Memory B cell (primary cell): ENCODE results near the gene NUAK2.
"Not testable (repeated sequence)": the region's sequence is repeated elsewhere in the genome, so short reads cannot be mapped to it uniquely, and the experiment has no call there.

ENCODE experiments used
- ATAC-seq: fragments of 150-1000 bp; cut with Tn5 transposase; 2 replicates; pipeline ENCODE4 v1.10.0; 2021; ENCODE audit warnings: low read depth, mild to moderate bottlenecking, moderate library complexity
- DNase-seq, 2 donors: peaks; one replicate each; pipeline ENCODE4 v3.0.0; 2022; ENCODE audit warnings: low spot score in 2 of 2
- H3K27ac Mint-ChIP-seq: one replicate; pipeline ENCODE4 v1.8.0; 2022; ENCODE audit warnings: mild to moderate bottlenecking, moderate library complexity, mixed read lengths
- H3K27me3 Mint-ChIP-seq: one replicate; pipeline ENCODE4 v1.8.0; 2022; ENCODE audit warnings: mixed read lengths
- H3K36me3 Mint-ChIP-seq: one replicate; pipeline ENCODE4 v1.8.0; 2022; ENCODE audit warnings: mild to moderate bottlenecking, mixed read lengths
- H3K4me1 Mint-ChIP-seq: one replicate; pipeline ENCODE4 v1.8.0; 2022; ENCODE audit warnings: mixed read lengths
- H3K4me3 Mint-ChIP-seq: one replicate; pipeline ENCODE4 v1.8.0; 2022; ENCODE audit warnings: mild to moderate bottlenecking, moderate library complexity, mixed read lengths
- H3K9me3 Mint-ChIP-seq: one replicate; pipeline ENCODE4 v1.8.0; 2022; ENCODE audit warnings: mixed read lengths

NUAK2 gene

DNA sequence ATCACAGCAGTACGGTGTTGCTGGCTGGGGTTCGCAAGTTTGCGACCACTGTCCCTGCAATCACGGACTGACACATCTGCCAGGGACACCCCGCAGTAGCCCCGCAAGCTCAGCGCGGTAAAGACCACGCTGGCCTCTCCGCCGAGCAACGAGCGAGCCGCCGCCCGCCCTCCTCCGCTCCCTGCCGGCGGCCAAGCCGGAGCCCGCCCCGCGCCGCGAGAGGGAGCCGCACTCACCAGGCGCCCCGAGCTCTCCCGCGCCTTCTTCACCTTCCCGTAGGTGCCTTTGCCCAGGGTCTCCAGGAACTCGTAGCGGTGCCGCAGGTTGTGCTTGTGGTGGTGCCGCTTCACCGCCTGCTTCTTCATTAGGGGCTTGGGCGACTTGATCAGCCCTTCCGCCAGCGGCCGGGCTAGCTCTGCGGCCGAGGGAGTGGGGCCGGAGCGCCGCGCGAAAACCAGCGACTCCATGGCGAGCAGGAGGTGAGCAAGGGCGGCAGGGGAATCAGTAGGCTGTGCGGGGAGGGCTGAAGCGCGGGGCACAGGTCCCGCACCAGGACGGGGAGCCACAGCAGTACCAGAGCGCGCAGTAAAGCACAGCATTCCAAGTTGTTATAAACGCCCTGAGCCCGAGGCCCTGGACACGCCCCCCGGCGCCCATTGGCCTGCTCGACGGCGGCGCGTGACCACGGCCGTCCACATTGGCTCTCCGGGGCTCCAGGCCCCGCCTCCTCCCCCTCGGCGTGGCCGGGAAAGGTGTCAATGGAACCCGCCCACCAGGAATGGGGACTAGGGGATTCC, at the start of gene NUAK2:
TSS of gene NUAK2 (minus strand) at position 584 of the 797 bp plus-strand sequence. CDS start at position 467, 117 bp downstream.
- Mint-ChIP-seq H3K27ac (peak within 1 kb of the TSS; percentile 99), H3K4me1 (peaks cover 51% of the 10 kb centered on the region), H3K4me3 (peak within 1 kb of the TSS; percentile 100), H3K27me3 (no peaks in the 10 kb centered on the region), H3K9me3 (no peaks in the 10 kb centered on the region), H3K36me3 (peaks cover 16% of the 10 kb centered on the region)
- ATAC-seq: peak; percentile 87
- peak; percentile 82 to 84 for DNase-seq

DNA sequence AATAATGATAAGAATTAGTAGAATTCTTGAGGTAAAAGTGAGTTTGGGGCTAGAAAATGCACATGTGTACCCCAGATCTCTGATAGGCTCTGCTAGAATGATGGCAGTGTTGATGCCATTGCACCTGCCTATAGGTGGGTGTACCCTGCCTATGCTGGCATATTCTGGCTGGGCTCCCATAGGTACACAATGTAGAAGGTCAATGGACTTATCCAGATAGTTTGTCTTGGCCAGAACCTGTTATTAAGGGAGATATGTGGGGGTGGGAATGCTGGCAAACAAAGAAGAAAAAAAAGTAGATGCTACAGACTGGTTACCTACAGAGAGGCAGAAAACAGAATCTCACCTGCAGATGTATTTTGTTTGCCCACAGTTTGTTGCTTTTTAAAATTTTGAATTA, 49.2 kb upstream of the NUAK2 start:
- H3K27me3 Mint-ChIP-seq: peaks cover 17% of the 10 kb centered on the region
- no peaks in the 10 kb centered on the region for H3K4me1 Mint-ChIP-seq
- ATAC-seq (no peak), DNase-seq (no peak)
- no peaks in the 10 kb centered on the region for H3K9me3 Mint-ChIP-seq
- no peak overlapping the region for H3K27ac Mint-ChIP-seq
- H3K4me3 Mint-ChIP-seq: no peak overlapping the region
- no peaks in the 10 kb centered on the region for H3K36me3 Mint-ChIP-seq

DNA sequence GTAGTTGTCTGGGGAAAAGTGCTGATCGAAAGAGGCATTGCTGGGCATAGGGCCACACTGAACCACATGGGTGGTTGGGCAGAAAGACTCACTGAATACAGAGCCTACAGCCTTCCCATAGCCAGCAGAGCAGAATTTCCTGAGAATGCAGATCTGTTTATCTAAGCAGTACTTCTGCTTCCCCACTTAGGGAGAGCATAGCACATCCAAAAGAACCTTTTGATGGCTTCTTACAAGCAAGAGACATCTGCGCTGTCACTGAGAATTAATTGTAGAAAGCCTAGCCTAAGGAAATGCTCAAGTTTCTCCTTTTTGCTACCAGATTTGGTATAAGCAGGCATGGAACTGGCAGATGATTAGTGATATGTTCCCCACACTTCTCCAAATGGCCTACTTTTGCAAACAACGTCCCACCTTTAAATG, 48.2 kb upstream of the NUAK2 start:
- Mint-ChIP-seq H3K27me3 (peaks cover 14% of the 10 kb centered on the region), H3K27ac (no peak overlapping the region), H3K9me3 (no peaks in the 10 kb centered on the region), H3K4me3 (no peak overlapping the region), H3K36me3 (no peaks in the 10 kb centered on the region), H3K4me1 (no peaks in the 10 kb centered on the region)
- ATAC-seq (no peak), DNase-seq (no peak)

DNA sequence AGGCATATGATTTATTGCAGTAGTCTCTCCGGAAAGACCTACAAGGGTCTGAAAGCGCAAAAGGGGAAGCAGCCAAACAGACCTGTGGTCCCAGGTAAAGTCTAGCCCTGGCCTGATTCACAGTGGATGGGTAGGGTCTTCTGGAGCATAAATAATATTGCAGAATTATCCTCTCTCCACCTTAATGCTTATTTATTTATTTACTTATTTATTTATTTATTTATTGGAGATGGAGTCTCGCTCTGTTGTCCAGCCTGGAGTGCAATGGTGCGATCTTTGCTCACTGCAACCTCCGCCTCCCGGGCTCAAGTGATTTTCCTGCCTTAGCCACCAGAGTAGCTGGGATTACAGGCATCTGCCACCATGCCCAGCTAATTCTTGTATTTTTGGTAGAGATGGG, 46.9 kb upstream of the NUAK2 start:
- no peaks in the 10 kb centered on the region for H3K9me3 Mint-ChIP-seq
- ATAC-seq (no peak), DNase-seq (no peak)
- no peaks in the 10 kb centered on the region for H3K4me1 Mint-ChIP-seq
- no peak overlapping the region for H3K27ac Mint-ChIP-seq
- peaks cover 7% of the 10 kb centered on the region for H3K27me3 Mint-ChIP-seq
- no peak overlapping the region for H3K4me3 Mint-ChIP-seq
- no peaks in the 10 kb centered on the region for H3K36me3 Mint-ChIP-seq

DNA sequence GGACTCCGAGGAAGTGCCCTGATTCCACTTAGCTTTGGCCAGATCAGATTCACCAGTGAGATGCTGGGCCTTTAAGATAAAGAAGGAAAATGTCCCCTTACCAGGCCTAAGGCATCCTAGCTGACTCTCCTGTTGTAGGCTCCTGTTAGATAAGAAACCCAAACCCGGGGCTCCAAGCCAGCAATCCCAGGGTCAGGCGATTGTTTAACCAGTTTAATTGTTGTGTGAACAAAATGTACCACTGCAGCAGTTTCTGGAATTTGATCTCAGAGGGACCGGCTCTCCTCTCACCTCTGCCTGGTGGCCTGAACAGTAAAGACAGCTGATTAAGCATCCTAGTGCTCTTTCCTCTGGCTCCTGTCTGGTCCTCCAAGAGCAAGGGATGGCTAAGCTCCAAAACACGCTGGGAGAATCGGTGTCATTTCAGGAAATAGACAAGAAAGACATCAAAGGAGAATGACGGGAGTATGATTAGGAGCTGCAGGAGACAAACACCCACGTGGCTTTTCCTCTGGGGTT, 44.5 kb upstream of the NUAK2 start:
- DNase-seq (no peak), ATAC-seq (no peak)
- Mint-ChIP-seq H3K27ac (no peak overlapping the region), H3K9me3 (no peaks in the 10 kb centered on the region), H3K4me1 (no peaks in the 10 kb centered on the region), H3K36me3 (no peaks in the 10 kb centered on the region), H3K4me3 (no peak overlapping the region), H3K27me3 (peaks cover 5% of the 10 kb centered on the region)

DNA sequence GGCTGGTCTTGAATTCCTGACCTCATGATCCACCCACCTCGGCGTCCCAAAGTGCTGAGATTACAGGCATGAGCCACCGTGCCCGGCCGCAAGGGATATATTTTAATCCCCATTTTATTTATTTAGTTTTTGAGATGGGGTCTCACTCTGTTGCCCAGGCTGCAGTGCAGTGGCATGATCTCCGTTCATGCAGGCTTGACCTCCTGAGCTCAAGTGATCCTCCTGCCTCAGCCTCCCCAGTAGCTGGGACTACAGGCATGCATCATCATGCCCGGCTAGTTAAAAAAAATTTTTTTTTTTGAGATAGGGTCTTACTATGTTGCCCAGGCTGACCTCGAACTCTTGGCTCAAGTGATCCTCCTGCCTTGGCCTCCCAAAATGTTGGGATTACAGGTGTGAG, 43.5 kb upstream of the NUAK2 start:
- not testable (repeated sequence) for ATAC-seq, DNase-seq, H3K36me3 Mint-ChIP-seq, H3K9me3 Mint-ChIP-seq, H3K27me3 Mint-ChIP-seq, H3K27ac Mint-ChIP-seq, H3K4me1 Mint-ChIP-seq, H3K4me3 Mint-ChIP-seq

DNA sequence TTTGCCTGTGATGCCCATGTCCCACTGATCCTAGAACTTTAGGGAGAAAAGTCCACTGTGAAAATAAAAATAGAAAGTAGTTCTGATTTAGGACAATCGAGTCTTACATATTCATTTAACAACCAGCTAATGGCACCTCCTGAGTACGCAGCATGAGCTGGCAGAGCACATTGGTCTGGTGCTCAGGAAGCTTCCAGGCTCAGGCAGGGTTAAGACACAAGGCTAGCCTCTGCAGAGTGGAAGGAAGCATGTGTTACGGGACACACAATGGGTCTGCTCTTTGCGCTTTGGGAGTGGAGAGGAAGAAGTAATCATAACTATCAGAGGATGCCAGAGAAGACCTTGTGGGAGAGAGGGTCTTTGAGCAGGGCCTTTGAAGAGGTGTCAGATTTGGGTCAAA, 39.3 kb upstream of the NUAK2 start:
- peaks cover 5% of the 10 kb centered on the region for H3K4me1 Mint-ChIP-seq
- no peak overlapping the region for H3K4me3 Mint-ChIP-seq
- DNase-seq (no peak), ATAC-seq (no peak)
- no peak overlapping the region for H3K27ac Mint-ChIP-seq
- H3K36me3 Mint-ChIP-seq: no peaks in the 10 kb centered on the region
- H3K9me3 Mint-ChIP-seq: no peaks in the 10 kb centered on the region
- peaks cover 18% of the 10 kb centered on the region for H3K27me3 Mint-ChIP-seq

DNA sequence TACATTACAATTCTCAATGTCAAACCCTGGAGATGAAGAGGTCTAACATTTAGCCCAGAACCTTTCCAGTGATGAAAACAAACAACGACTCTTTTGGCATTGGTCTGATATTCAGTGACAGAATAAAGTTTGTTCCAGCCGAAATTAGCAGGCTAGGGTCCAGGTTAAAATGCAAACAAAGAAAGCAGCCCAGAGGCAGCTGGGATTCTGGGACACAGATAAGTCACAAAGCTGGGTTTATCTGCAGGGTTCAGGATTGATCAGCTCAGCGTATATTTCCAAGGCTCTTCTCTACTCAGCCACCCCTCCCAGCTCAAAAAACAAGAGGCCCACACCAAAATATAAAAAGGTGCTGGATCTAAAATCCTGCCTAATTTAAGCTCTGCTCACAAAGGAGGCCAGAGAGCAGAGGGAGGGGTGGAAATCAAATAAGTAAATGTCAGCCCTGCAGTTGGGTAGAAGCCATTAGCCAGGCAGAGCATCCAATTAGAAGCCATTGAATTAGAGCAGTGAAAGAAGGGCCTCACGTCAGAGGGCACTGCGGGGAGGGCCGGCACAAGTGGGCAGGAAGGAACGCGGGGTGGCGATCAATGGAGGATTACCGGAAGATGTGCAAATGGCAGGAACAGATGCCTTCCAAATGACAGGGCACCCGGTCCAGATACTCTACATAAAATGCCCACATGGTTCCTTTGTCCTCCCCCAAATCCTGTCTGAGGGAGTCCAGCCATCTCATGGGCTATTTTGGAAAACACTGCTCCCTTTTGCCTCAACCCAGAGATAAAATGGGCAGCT, 38.4 kb upstream of the NUAK2 start:
- no peaks in the 10 kb centered on the region for H3K9me3 Mint-ChIP-seq
- no peak for ATAC-seq

DNA sequence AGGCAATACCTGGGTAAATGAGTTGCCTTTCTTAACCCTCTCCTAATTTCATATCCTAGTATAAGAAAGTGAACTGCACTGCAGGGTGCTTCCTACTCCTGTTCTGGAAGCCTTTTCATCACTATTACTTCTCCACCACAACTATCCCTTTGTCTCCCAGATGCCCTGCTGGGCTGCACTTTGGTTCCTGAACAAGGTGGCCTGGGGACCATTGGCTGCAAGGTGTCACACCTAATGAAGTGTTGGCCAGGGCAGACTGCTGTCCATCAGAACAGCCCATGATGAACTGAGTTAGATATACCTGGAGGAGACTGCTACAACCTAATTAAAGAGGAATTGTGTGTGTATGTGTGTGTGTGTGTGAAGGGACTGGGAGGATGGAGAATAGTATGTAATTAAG, 37.0 kb upstream of the NUAK2 start:
- H3K9me3 Mint-ChIP-seq: no peaks in the 10 kb centered on the region
- ATAC-seq: no peak
- H3K27ac Mint-ChIP-seq: no peak overlapping the region
- peaks cover 11% of the 10 kb centered on the region for H3K4me1 Mint-ChIP-seq
- no peak for DNase-seq
- H3K4me3 Mint-ChIP-seq: no peak overlapping the region
- no peaks in the 10 kb centered on the region for H3K36me3 Mint-ChIP-seq
- H3K27me3 Mint-ChIP-seq: peaks cover 21% of the 10 kb centered on the region

More for the DNA sequence above, 38.4 kb upstream of the NUAK2 start:
- no peak for DNase-seq
- H3K4me1 Mint-ChIP-seq: peaks cover 7% of the 10 kb centered on the region
- no peak overlapping the region for H3K27ac Mint-ChIP-seq
- H3K36me3 Mint-ChIP-seq: no peaks in the 10 kb centered on the region
- H3K27me3 Mint-ChIP-seq: peaks cover 20% of the 10 kb centered on the region
- no peak overlapping the region for H3K4me3 Mint-ChIP-seq

DNA sequence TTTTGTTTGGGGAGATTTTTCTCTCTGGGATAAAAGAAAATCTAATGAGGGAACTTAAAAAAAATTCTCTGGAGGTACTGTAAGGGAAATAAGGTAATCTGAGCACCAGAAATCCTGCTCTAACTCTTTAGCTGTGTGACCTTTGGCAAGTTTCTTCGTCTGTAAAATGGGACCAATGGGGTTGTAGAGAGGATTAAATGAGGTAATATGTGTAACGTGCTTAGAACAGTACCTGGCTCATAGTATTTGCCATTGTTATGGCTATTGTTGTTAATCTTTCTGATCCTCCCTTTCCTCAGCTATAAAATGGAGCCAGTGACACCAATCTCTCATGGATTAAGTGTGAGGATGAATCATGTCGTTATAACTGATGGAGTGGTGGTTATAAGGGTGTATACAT, 36.0 kb upstream of the NUAK2 start:
- Mint-ChIP-seq H3K27me3 (peaks cover 21% of the 10 kb centered on the region), H3K4me3 (no peak overlapping the region), H3K4me1 (peaks cover 11% of the 10 kb centered on the region), H3K9me3 (no peaks in the 10 kb centered on the region), H3K27ac (no peak overlapping the region), H3K36me3 (no peaks in the 10 kb centered on the region)
- ATAC-seq (no peak), DNase-seq (no peak)

DNA sequence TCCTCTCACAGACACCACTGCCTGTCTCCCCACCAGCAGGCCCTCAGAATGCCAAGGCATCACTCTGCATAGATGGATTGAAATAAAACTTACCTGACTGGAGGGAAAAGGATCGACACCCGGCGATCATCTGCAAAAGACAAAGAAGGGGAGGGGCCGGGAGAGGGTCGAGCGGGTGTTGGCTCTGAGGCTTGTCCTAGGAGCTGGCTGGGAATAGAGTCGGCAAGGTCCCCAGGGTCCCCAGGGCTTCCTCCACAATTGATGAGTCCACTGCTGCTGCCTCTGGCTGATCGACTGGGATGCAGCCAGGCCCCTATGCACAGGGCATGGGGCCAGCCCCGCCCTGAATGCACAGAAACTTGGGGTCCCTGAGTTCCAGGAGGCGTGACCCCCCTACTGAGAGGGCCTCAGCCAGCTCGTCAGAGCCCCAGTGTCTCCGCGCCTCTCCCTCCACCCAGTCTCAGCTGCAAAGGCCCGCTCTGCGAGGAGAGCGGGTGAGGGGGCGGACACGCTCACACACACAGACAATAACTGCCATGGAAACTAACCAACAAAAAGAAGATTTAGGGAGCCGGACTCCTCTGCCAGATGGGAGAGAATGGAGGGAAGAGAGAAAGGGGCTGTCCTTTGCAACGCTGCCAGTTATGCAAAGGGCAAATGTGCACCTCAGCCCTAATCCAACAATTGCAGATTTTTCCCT, 35.0 kb upstream of the NUAK2 start, which contains the start of gene KLHDC8A:
TSS of gene KLHDC8A (minus strand) at position 483 of the 700 bp plus-strand sequence. CDS start 13,318 bp downstream, outside the sequence.
- ATAC-seq (no peak), DNase-seq (no peak)
- Mint-ChIP-seq H3K27me3 (peaks cover 21% of the 10 kb centered on the region), H3K9me3 (no peaks in the 10 kb centered on the region), H3K4me3 (no peak within 1 kb of the TSS), H3K36me3 (no peaks in the 10 kb centered on the region), H3K27ac (no peak within 1 kb of the TSS), H3K4me1 (peaks cover 15% of the 10 kb centered on the region)

DNA sequence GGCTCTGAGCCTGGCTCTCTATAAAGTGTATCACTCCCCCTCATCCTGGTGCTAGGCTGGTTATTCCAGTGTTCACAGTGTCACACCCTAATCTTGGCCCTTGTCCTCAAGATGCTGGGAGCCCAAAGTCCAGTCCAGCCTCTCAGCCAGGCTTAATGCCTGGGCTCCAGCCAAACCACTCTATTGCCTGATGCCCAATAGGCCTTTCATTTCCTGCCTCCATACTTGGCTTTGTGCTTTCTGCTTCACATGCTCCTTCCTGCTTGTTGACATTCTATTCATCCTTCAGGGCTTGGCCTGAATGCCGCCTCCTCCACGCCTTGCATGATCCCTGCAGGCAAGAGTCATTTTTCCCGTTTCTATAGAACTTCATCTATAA, 33.5 kb upstream of the NUAK2 start:
- Mint-ChIP-seq H3K9me3 (no peaks in the 10 kb centered on the region), H3K4me1 (peaks cover 21% of the 10 kb centered on the region), H3K27ac (no peak overlapping the region), H3K36me3 (no peaks in the 10 kb centered on the region), H3K27me3 (peaks cover 18% of the 10 kb centered on the region), H3K4me3 (no peak overlapping the region)
- ATAC-seq (no peak), DNase-seq (no peak)

DNA sequence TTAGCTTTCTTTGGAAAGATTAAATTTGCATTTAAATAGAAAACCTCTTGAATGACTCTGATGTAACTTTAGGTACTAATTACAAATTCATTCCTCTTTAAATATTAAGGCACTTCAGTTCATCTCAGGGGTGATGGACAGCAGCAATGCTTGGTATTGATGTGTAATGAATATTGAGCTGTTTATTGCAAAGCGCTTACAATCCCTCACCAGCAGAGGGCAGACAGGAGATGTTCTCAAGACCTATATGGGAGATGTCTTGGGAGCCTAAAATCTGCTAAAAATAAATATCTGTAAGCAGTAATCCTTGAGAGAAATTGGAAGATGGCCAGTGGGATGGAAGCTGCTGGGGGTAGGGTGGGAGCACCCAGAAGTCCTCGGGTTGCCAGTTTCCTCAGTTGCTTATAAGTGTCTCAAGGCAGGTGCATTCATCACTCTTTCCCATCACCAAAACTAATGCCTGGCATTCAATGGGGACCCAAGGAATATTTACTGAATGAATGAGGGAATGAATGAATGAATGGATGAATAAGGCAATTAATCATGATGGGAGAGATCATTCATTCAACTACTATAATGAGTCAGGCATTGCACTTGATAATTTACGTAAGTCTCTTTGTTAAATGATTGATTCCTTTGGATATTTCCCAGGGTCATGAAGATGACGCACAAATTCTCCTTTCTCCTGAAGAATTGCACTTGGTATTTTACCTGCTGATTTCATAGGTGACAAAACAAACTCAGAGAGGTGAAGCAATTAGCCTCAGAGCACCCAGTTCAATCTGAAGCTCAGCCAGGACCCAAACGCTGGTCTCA, 32.9 kb upstream of the NUAK2 start:
- Mint-ChIP-seq H3K27me3 (peaks cover 17% of the 10 kb centered on the region), H3K36me3 (no peaks in the 10 kb centered on the region), H3K4me3 (no peak overlapping the region), H3K9me3 (no peaks in the 10 kb centered on the region), H3K4me1 (peaks cover 27% of the 10 kb centered on the region), H3K27ac (no peak overlapping the region)
- DNase-seq (peak; percentile 60 to 62), ATAC-seq (peak; percentile 72)
